Embryonic facial prominence (tissue), 1 donor: ENCODE data around the gene SLC1A4.
A peak's percentile ranks its signal among the peaks of the same experiment; 100 is the strongest.
"Not testable (repeated sequence)": the region's sequence is repeated elsewhere in the genome, so short reads cannot be mapped to it uniquely, and the experiment has no call there.

ENCODE experiments used
- DNase-seq: peaks from one replicate; pipeline ENCODE4 v3.0.0-alpha.2; 2016; ENCODE audit errors: extremely low spot score

Gene SLC1A4

GRCh38 chr2:65026154-65026553 lies 37.0 kb downstream of the SLC1A4 start:
- DNase-seq = no peak

- no peak for DNase-seq
Observed at GRCh38 chr2:65026704-65027464, 37.7 kb downstream of the SLC1A4 start.

- DNase-seq = no peak
Observed at GRCh38 chr2:65027616-65028244, 38.5 kb downstream of the SLC1A4 start.

GRCh38 chr2:65030476-65031332 lies 41.5 kb downstream of the SLC1A4 start:
- DNase-seq = no peak

- DNase-seq = no peak
Observed at GRCh38 chr2:65031341-65032018, 42.3 kb downstream of the SLC1A4 start.

- DNase-seq = no peak
Observed at GRCh38 chr2:65032019-65032975, 43.1 kb downstream of the SLC1A4 start.

- no peak for DNase-seq
Observed at GRCh38 chr2:65033178-65033577, 44.0 kb downstream of the SLC1A4 start.

- DNase-seq = not testable (repeated sequence)
Observed at GRCh38 chr2:65033667-65034066, 44.5 kb downstream of the SLC1A4 start.

- no peak for DNase-seq
Observed at GRCh38 chr2:65035351-65035943, 46.2 kb downstream of the SLC1A4 start.

- no peak for DNase-seq
Observed at GRCh38 chr2:65037178-65037577, 48.0 kb downstream of the SLC1A4 start.

GRCh38 chr2:65039640-65040039 lies 50.4 kb downstream of the SLC1A4 start:
- DNase-seq = no peak

GRCh38 chr2:65040400-65041261 lies 51.4 kb downstream of the SLC1A4 start:
- peak; percentile 66 for DNase-seq

GRCh38 chr2:65043001-65043400 lies 53.8 kb downstream of the SLC1A4 start:
- no peak for DNase-seq

GRCh38 chr2:65044097-65044735 lies 55.0 kb downstream of the SLC1A4 start:
- no peak for DNase-seq

GRCh38 chr2:65045651-65046050 lies 56.5 kb downstream of the SLC1A4 start:
- DNase-seq = no peak

- DNase-seq = no peak
Observed at GRCh38 chr2:65046633-65047407, 57.6 kb downstream of the SLC1A4 start.

GRCh38 chr2:65049010-65049639 lies 59.9 kb downstream of the SLC1A4 start:
- DNase-seq = no peak

GRCh38 chr2:65050931-65051330 lies 61.7 kb downstream of the SLC1A4 start:
- DNase-seq = no peak
